Activated CD8-positive, alpha-beta memory T cell treated with anti-CD3 and anti-CD28 coated beads, Interleukin-2, amount 50 U/mL, for 24 hours (primary cell): ENCODE data around the gene PCDH15.
"Not testable (repeated sequence)": the region's sequence is repeated elsewhere in the genome, so short reads cannot be mapped to it uniquely, and the experiment has no call there.

ENCODE experiments used
- DNase-seq: peaks from one replicate; pipeline ENCODE4 v3.0.0-alpha.2; 2020; ENCODE audit errors: extremely low read depth

Gene PCDH15

GRCh38 chr10:53980210-53980609 lies 820.8 kb downstream of the PCDH15 start:
- no peak for DNase-seq

- no peak for DNase-seq
Measured at GRCh38 chr10:53978301-53978700, 822.7 kb downstream of the PCDH15 start.

GRCh38 chr10:53977267-53977666 lies 823.8 kb downstream of the PCDH15 start:
- DNase-seq: no peak

GRCh38 chr10:53957401-53957800 lies 843.6 kb downstream of the PCDH15 start:
- DNase-seq: no peak

- no peak for DNase-seq
Measured at GRCh38 chr10:53955091-53955490, 845.9 kb downstream of the PCDH15 start.

- DNase-seq: no peak
Measured at GRCh38 chr10:53952698-53953630, 848.1 kb downstream of the PCDH15 start.

- no peak for DNase-seq
Measured at GRCh38 chr10:53939654-53940053, 861.4 kb downstream of the PCDH15 start.

- DNase-seq: no peak
Measured at GRCh38 chr10:53930648-53931047, 870.4 kb downstream of the PCDH15 start.

- DNase-seq: not testable (repeated sequence)
Measured at GRCh38 chr10:53924051-53924700, 876.9 kb downstream of the PCDH15 start.

GRCh38 chr10:53918755-53919154 lies 882.3 kb downstream of the PCDH15 start:
- no peak for DNase-seq

GRCh38 chr10:53909791-53910190 lies 891.2 kb downstream of the PCDH15 start:
- DNase-seq: no peak

- DNase-seq: no peak
Measured at GRCh38 chr10:53904506-53905241, 896.4 kb downstream of the PCDH15 start.

- no peak for DNase-seq
Measured at GRCh38 chr10:53903756-53904155, 897.3 kb downstream of the PCDH15 start.

GRCh38 chr10:53899463-53900160 lies 901.4 kb downstream of the PCDH15 start:
- no peak for DNase-seq

GRCh38 chr10:53898532-53898931 lies 902.5 kb downstream of the PCDH15 start:
- no peak for DNase-seq

- no peak for DNase-seq
Measured at GRCh38 chr10:53894145-53894544, 906.9 kb downstream of the PCDH15 start.

- no peak for DNase-seq
Measured at GRCh38 chr10:53893061-53893460, 908.0 kb downstream of the PCDH15 start.

- no peak for DNase-seq
Measured at GRCh38 chr10:53886325-53887300, 914.4 kb downstream of the PCDH15 start.

- no peak for DNase-seq
Measured at GRCh38 chr10:53864846-53865245, 936.2 kb downstream of the PCDH15 start.

- DNase-seq: no peak
Measured at GRCh38 chr10:53852450-53853175, 948.4 kb downstream of the PCDH15 start.
